ENCODE results near the gene KRT9. TPM values are rescaled to one million over a fixed set of nuclear protein-coding genes. Genes with fewer than 3 reads are reported as not detected.

Gene KRT9
- total and polyA plus RNA-seq, 2 experiments from 2014 or later, result not detected

DNA sequence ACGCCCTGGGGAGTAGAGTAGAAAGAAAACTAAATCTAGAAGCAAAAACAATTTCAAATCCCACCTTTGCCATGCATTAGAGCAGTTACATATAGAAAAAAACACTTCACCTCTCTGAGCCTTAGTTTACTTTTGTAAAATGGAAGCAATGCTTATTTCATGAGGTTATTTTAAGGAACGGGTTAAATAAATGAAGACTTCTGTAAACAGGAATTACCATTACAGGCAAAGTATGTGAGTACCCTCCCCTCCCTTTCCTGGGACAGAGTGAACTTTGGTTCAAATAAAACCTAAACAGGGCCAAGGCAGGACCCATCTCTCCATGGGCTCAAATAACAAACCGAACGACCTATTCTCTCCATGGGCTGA lies 48.6 kb downstream of the KRT9 start:
- H3K79me2 ChIP-seq, result peaks cover 21% of the 10 kb centered on the region

DNA sequence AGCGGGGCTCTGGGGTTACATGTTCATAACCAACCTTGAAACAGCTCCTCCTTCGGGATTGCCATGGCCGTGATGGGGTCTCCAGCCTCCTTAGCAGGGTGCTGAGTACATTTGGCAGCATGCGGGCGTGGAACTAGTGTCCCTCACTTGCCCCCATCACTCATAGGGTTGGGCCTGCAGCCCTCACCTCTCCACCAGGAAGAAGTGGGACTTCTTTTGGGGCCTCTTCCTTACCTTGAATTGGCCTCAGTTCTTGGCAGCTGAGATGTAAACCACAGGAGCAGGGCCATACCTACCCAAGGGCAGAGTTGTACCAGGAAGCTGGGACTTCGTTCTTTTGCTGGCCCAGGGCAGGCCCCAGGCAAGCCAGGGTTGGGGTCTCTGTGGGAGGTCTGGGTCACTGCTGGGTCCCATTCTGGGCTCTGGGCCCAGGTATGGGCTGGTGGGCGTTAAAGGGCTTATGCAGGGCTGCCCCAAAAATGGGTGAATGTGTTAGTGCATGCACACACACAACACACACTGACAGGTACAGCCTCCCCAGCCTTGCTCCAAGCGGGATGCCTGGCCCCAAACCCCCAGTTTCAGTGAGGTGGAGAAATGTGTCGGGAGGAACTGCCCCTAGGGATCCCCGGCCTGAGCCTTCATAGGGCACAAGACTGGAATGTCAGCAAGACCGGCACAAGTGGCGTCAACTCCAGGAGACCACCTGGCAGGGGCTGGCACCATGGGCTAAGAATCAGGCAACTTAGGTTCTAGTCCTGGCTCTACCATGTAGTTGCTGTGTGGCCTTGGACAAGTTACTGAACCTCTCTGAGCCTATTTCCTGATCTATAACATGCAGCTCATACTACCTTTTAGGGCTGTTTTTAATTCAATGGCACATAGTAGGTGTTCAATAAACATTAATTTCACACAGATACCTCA lies 49.3 kb downstream of the KRT9 start:
- WGBS (ENCODE audit: low lambda C conversion rate, missing lambda C conversion rate), result 73% methylated on average over 12 of the region's 12 CpGs
- Histone ChIP-seq H3K4me1 (ENCODE audit: insufficient read depth) (peaks cover 47% of the 10 kb centered on the region), H4K20me1 (ENCODE audit: insufficient read depth, poor library complexity, severe bottlenecking) (peaks cover 24% of the 10 kb centered on the region), H3K9me2 (replicated peaks; ENCODE audit: insufficient read depth) (no peaks in the 10 kb centered on the region), H3K79me2 (peaks cover 16% of the 10 kb centered on the region), H3K4me3 (no peak overlapping the region), H3K4me2 (peak overlapping the region; percentile 78), H3K36me3 (replicated peaks; ENCODE audit: insufficient read depth, low read depth) (no peaks in the 10 kb centered on the region), H3K27me3 (no peaks in the 10 kb centered on the region), H3K27ac (peak overlapping the region; percentile 98), H2AFZ (no peak overlapping the region), H3K9me3 (ENCODE audit: low read depth) (no peaks in the 10 kb centered on the region)
- TF ChIP-seq EZH2 (IDR thresholded peaks at IDR 0.05; ENCODE audit: borderline replicate concordance), result no peak
- TF ChIP-seq EZH2phosphoT487 (IDR thresholded peaks at IDR 0.05; ENCODE audit: low read depth, severe bottlenecking, unreplicated experiment), result no peak
- TF ChIP-seq, protein P1, sequence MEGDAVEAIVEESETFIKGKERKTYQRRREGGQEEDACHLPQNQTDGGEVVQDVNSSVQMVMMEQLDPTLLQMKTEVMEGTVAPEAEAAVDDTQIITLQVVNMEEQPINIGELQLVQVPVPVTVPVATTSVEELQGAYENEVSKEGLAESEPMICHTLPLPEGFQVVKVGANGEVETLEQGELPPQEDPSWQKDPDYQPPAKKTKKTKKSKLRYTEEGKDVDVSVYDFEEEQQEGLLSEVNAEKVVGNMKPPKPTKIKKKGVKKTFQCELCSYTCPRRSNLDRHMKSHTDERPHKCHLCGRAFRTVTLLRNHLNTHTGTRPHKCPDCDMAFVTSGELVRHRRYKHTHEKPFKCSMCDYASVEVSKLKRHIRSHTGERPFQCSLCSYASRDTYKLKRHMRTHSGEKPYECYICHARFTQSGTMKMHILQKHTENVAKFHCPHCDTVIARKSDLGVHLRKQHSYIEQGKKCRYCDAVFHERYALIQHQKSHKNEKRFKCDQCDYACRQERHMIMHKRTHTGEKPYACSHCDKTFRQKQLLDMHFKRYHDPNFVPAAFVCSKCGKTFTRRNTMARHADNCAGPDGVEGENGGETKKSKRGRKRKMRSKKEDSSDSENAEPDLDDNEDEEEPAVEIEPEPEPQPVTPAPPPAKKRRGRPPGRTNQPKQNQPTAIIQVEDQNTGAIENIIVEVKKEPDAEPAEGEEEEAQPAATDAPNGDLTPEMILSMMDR (IDR thresholded peaks at IDR 0.05; ENCODE audit: poor library complexity), result no peak
- peak; percentile 69 for DNase-seq (ENCODE audit: low spot score)

More for the DNA sequence above, 48.6 kb downstream of the KRT9 start:
- DNase-seq (ENCODE audit: low spot score), result no peak
- H3K4me1 ChIP-seq (ENCODE audit: insufficient read depth), result peaks cover 47% of the 10 kb centered on the region
- WGBS (ENCODE audit: low lambda C conversion rate, missing lambda C conversion rate), result 54% methylated on average over 4 of the region's 4 CpGs
- H3K27ac ChIP-seq, result peak overlapping the region; percentile 98
- H3K4me3 ChIP-seq, result no peak overlapping the region
- peak overlapping the region; percentile 78 for H3K4me2 ChIP-seq
- TF ChIP-seq EZH2phosphoT487 (IDR thresholded peaks at IDR 0.05; ENCODE audit: low read depth, severe bottlenecking, unreplicated experiment) (no peak), EZH2 (IDR thresholded peaks at IDR 0.05; ENCODE audit: borderline replicate concordance) (no peak)
- TF ChIP-seq, protein P1 (IDR thresholded peaks at IDR 0.05; ENCODE audit: poor library complexity), result no peak
- no peaks in the 10 kb centered on the region for H3K9me3 ChIP-seq (ENCODE audit: low read depth)
- no peaks in the 10 kb centered on the region for H3K27me3 ChIP-seq
- H3K36me3 ChIP-seq (replicated peaks; ENCODE audit: insufficient read depth, low read depth), result no peaks in the 10 kb centered on the region
- H4K20me1 ChIP-seq (ENCODE audit: insufficient read depth, poor library complexity, severe bottlenecking), result peaks cover 27% of the 10 kb centered on the region
- H2AFZ ChIP-seq, result no peak overlapping the region
- H3K9me2 ChIP-seq (replicated peaks; ENCODE audit: insufficient read depth), result no peaks in the 10 kb centered on the region

DNA sequence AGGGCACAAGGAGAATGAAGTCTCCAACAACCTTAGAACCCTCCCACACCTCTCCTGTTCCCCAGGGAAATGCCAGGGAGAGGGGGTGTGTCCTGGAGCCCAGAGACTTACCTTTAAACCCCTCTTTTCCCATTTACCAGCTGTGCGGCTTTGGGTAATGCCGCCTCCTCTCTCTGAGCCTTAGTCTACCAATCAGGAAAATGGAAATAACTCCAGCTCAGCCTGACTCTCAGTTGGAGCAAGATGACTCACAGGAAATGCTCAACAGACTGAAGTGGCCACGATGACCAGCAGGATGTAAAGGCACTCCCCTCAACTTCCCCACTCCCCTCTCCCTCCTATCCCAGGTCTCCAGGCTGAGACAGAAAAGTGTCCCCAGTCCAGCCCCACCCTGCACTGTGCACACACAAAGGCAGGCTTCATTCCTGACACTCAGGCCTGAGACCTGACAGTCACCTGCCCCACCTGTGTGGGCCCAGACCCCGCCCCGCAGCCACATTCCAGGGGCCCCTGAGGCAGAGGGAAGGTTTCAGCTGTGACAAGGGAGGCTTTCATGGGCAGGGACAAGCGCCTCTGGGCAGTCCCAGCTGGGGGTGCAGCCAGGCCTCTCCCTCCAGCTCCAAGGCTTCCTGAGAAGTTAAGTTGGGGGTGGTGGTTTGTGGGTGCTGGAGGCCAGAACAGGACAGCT lies 50.1 kb downstream of the KRT9 start:
- H3K9me2 ChIP-seq (replicated peaks; ENCODE audit: insufficient read depth), result no peaks in the 10 kb centered on the region
- no peak overlapping the region for H3K4me3 ChIP-seq
- H3K4me1 ChIP-seq (ENCODE audit: insufficient read depth), result peaks cover 47% of the 10 kb centered on the region
- peak overlapping the region; percentile 98 for H3K27ac ChIP-seq
- no peaks in the 10 kb centered on the region for H3K36me3 ChIP-seq (replicated peaks; ENCODE audit: insufficient read depth, low read depth)
- H3K27me3 ChIP-seq, result no peaks in the 10 kb centered on the region
- H4K20me1 ChIP-seq (ENCODE audit: insufficient read depth, poor library complexity, severe bottlenecking), result peaks cover 16% of the 10 kb centered on the region
- no peak overlapping the region for H2AFZ ChIP-seq
- DNase-seq (ENCODE audit: low spot score), result peak; percentile 91
- WGBS (ENCODE audit: low lambda C conversion rate, missing lambda C conversion rate), result 53% methylated on average over 6 of the region's 6 CpGs
- H3K4me2 ChIP-seq, result peak overlapping the region; percentile 53
- H3K9me3 ChIP-seq (ENCODE audit: low read depth), result no peaks in the 10 kb centered on the region
- peaks cover 8% of the 10 kb centered on the region for H3K79me2 ChIP-seq
- TF ChIP-seq EZH2phosphoT487 (IDR thresholded peaks at IDR 0.05; ENCODE audit: low read depth, severe bottlenecking, unreplicated experiment), result no peak
- TF ChIP-seq EZH2 (IDR thresholded peaks at IDR 0.05; ENCODE audit: borderline replicate concordance), result no peak
- TF ChIP-seq, protein P1 (IDR thresholded peaks at IDR 0.05; ENCODE audit: poor library complexity), result no peak

Data from hepatocyte (in vitro differentiated cells).